ENCODE measurements around the gene MAD1L1. TPM values are rescaled to one million over a fixed set of nuclear protein-coding genes. Genes with fewer than 3 reads are reported as not detected.

The MAD1L1 gene
- total and polyA plus RNA-seq, 4 donors, result 12.8 to 20.7 (median 16.5) TPM

GRCh38 chr7:2100278-2101208, 132.2 kb downstream of the MAD1L1 start:
- Histone ChIP-seq H3K9me3 (ENCODE audit: control insufficient read depth in 4 of 4, low read length in 3 of 4) (no peaks in the 10 kb centered on the region), H3K9ac (ENCODE audit: low read depth in 1 of 2, low read length in 2 of 2) (no peak overlapping the region), H3K4me3 (ENCODE audit: low read depth in 1 of 3, low read length in 3 of 3) (no peak overlapping the region), H3K4me1 (ENCODE audit: control insufficient read depth in 4 of 4, insufficient read depth in 4 of 4, low read length in 3 of 4) (peaks cover 0 to 2% (median 0%) of the 10 kb centered on the region in 4 donors), H3K36me3 (ENCODE audit: control insufficient read depth in 4 of 4, insufficient read depth in 3 of 4, low read depth in 1 of 4, low read length in 3 of 4) (no peaks in the 10 kb centered on the region), H3K27ac (ENCODE audit: low read depth in 1 of 2, low read length in 2 of 2) (no peak overlapping the region), H3K27me3 (ENCODE audit: control insufficient read depth in 4 of 4, insufficient read depth in 4 of 4, low read length in 3 of 4) (no peaks in the 10 kb centered on the region)
- TF ChIP-seq, protein P1, sequence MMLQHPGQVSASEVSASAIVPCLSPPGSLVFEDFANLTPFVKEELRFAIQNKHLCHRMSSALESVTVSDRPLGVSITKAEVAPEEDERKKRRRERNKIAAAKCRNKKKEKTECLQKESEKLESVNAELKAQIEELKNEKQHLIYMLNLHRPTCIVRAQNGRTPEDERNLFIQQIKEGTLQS (IDR thresholded peaks at IDR 0.05), result no peak
- TF ChIP-seq YY1 (IDR thresholded peaks at IDR 0.05) (no peak), REST (IDR thresholded peaks at IDR 0.05) (no peak), FOXA1 (IDR thresholded peaks at IDR 0.05) (no peak), SP1 (IDR thresholded peaks at IDR 0.05) (no peak), HNF4G (IDR thresholded peaks at IDR 0.05) (no peak), NR2F2 (IDR thresholded peaks at IDR 0.05) (no peak), RAD21 (IDR thresholded peaks at IDR 0.05) (no peak), HNF4A (conservative IDR thresholded peaks at IDR 0.05) (no peak), EGR1 (IDR thresholded peaks at IDR 0.05; ENCODE audit: low read depth in 2 of 2) (no peak)
- TF ChIP-seq, protein P2, sequence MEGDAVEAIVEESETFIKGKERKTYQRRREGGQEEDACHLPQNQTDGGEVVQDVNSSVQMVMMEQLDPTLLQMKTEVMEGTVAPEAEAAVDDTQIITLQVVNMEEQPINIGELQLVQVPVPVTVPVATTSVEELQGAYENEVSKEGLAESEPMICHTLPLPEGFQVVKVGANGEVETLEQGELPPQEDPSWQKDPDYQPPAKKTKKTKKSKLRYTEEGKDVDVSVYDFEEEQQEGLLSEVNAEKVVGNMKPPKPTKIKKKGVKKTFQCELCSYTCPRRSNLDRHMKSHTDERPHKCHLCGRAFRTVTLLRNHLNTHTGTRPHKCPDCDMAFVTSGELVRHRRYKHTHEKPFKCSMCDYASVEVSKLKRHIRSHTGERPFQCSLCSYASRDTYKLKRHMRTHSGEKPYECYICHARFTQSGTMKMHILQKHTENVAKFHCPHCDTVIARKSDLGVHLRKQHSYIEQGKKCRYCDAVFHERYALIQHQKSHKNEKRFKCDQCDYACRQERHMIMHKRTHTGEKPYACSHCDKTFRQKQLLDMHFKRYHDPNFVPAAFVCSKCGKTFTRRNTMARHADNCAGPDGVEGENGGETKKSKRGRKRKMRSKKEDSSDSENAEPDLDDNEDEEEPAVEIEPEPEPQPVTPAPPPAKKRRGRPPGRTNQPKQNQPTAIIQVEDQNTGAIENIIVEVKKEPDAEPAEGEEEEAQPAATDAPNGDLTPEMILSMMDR (IDR thresholded peaks at IDR 0.05; ENCODE audit: low read depth, low read length, missing input control), result no peak
- TF ChIP-seq, protein P3, sequence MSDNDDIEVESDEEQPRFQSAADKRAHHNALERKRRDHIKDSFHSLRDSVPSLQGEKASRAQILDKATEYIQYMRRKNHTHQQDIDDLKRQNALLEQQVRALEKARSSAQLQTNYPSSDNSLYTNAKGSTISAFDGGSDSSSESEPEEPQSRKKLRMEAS (IDR thresholded peaks at IDR 0.05), result no peak
- TF ChIP-seq, protein P4, sequence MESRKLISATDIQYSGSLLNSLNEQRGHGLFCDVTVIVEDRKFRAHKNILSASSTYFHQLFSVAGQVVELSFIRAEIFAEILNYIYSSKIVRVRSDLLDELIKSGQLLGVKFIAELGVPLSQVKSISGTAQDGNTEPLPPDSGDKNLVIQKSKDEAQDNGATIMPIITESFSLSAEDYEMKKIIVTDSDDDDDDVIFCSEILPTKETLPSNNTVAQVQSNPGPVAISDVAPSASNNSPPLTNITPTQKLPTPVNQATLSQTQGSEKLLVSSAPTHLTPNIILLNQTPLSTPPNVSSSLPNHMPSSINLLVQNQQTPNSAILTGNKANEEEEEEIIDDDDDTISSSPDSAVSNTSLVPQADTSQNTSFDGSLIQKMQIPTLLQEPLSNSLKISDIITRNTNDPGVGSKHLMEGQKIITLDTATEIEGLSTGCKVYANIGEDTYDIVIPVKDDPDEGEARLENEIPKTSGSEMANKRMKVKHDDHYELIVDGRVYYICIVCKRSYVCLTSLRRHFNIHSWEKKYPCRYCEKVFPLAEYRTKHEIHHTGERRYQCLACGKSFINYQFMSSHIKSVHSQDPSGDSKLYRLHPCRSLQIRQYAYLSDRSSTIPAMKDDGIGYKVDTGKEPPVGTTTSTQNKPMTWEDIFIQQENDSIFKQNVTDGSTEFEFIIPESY (IDR thresholded peaks at IDR 0.05), result no peak
- DNase-seq (ENCODE audit: low spot score), result no peak
- 95% methylated on average over 31 of the region's 31 CpGs for WGBS
